ENCODE data around the gene ZBTB4.

Gene ZBTB4

GRCh38 chr17:7460850-7461660 is 18.4 kb downstream of the ZBTB4 start:
- no peak overlapping the region for H2AFZ ChIP-seq (ENCODE audit: low read length)
- peaks cover 0 to 10% of the 10 kb centered on the region in 2 donors for H3K4me1 ChIP-seq (ENCODE audit: control insufficient read depth in 2 of 2, insufficient read depth in 1 of 2, low read depth in 1 of 2, low read length in 2 of 2)
- no CpG with 5 or more reads among the region's 7 CpGs for WGBS, 2 donors (ENCODE audit: extremely low coverage in 2 of 2, insufficient read length in 2 of 2, insufficient replicate concordance in 1 of 2)
- no peak overlapping the region for H2BK120ac ChIP-seq (ENCODE audit: low read depth, low read length)
- H3K4me3 ChIP-seq (ENCODE audit: low read length in 2 of 2): no peak overlapping the region
- no peak for DNase-seq (ENCODE audit: low spot score)
- H3K4ac ChIP-seq (ENCODE audit: low read length): no peak overlapping the region
- H3K23ac ChIP-seq (ENCODE audit: low read depth, low read length, poor library complexity): no peak overlapping the region
- no peak overlapping the region for H3K4me2 ChIP-seq (ENCODE audit: insufficient read depth, low read length, poor library complexity, severe bottlenecking)
- peak overlapping the region; percentile 62 for H2BK5ac ChIP-seq (ENCODE audit: low read length)
- no peak overlapping the region for H2BK15ac ChIP-seq (ENCODE audit: low read length)
- no peak overlapping the region for H3K9ac ChIP-seq (ENCODE audit: low read depth, low read length, poor library complexity)
- no peak overlapping the region for H4K8ac ChIP-seq (ENCODE audit: low read depth, low read length)
- peaks cover 3 to 30% of the 10 kb centered on the region in 2 donors for H3K36me3 ChIP-seq (replicated peaks in 1 of 2; ENCODE audit: control insufficient read depth in 2 of 2, insufficient read depth in 2 of 2, low read length in 2 of 2)
- H3K27me3 ChIP-seq (ENCODE audit: control insufficient read depth in 3 of 3, insufficient read depth in 3 of 3, low read depth in 1 of 3, low read length in 3 of 3): no peaks in the 10 kb centered on the region
- H2BK12ac ChIP-seq (ENCODE audit: low read length): no peak overlapping the region
- peak overlapping the region; percentile 49 for H3K18ac ChIP-seq (ENCODE audit: low read length)
- peaks cover 0 to 4% of the 10 kb centered on the region in 2 donors for H3K9me3 ChIP-seq (replicated peaks in 1 of 2; ENCODE audit: control insufficient read depth in 2 of 2, insufficient read depth in 1 of 2, low read depth in 1 of 2, low read length in 2 of 2)
- H4K91ac ChIP-seq (ENCODE audit: low read depth, low read length, poor library complexity): no peak overlapping the region
- peak overlapping the region; percentile 12 for H3K27ac ChIP-seq (replicated peaks; ENCODE audit: low read length)
- no peak overlapping the region for H3K14ac ChIP-seq (ENCODE audit: low read length)
- H3K79me1 ChIP-seq (ENCODE audit: low read depth, low read length): peaks cover 5% of the 10 kb centered on the region
- H2AK5ac ChIP-seq (ENCODE audit: low read depth, low read length): peak overlapping the region; percentile 98

- Histone ChIP-seq H2BK15ac (ENCODE audit: low read length) (no peak overlapping the region), H3K9ac (ENCODE audit: low read depth, low read length, poor library complexity) (no peak overlapping the region), H2AFZ (ENCODE audit: low read length) (no peak overlapping the region), H3K27ac (replicated peaks; ENCODE audit: low read length) (no peak overlapping the region), H3K79me1 (ENCODE audit: low read depth, low read length) (peaks cover 5% of the 10 kb centered on the region), H4K8ac (ENCODE audit: low read depth, low read length) (no peak overlapping the region), H3K4me1 (ENCODE audit: control insufficient read depth in 2 of 2, insufficient read depth in 1 of 2, low read depth in 1 of 2, low read length in 2 of 2) (peaks cover 0 to 10% of the 10 kb centered on the region in 2 donors), H2AK5ac (ENCODE audit: low read depth, low read length) (no peak overlapping the region), H3K9me3 (replicated peaks in 1 of 2; ENCODE audit: control insufficient read depth in 2 of 2, insufficient read depth in 1 of 2, low read depth in 1 of 2, low read length in 2 of 2) (peaks cover 0 to 4% of the 10 kb centered on the region in 2 donors), H2BK5ac (ENCODE audit: low read length) (no peak overlapping the region), H3K14ac (ENCODE audit: low read length) (no peak overlapping the region), H3K23ac (ENCODE audit: low read depth, low read length, poor library complexity) (no peak overlapping the region), H3K4me3 (ENCODE audit: low read length in 2 of 2) (no peak overlapping the region), H4K91ac (ENCODE audit: low read depth, low read length, poor library complexity) (no peak overlapping the region), H2BK120ac (ENCODE audit: low read depth, low read length) (no peak overlapping the region), H3K4ac (ENCODE audit: low read length) (no peak overlapping the region), H3K36me3 (replicated peaks in 1 of 2; ENCODE audit: control insufficient read depth in 2 of 2, insufficient read depth in 2 of 2, low read length in 2 of 2) (peaks cover 3 to 25% of the 10 kb centered on the region in 2 donors), H2BK12ac (ENCODE audit: low read length) (no peak overlapping the region), H3K18ac (ENCODE audit: low read length) (no peak overlapping the region), H3K4me2 (ENCODE audit: insufficient read depth, low read length, poor library complexity, severe bottlenecking) (no peak overlapping the region), H3K27me3 (ENCODE audit: control insufficient read depth in 3 of 3, insufficient read depth in 3 of 3, low read depth in 1 of 3, low read length in 3 of 3) (no peaks in the 10 kb centered on the region)
- no CpG with 5 or more reads among the region's 3 CpGs for WGBS, 2 donors (ENCODE audit: extremely low coverage in 2 of 2, insufficient read length in 2 of 2, insufficient replicate concordance in 1 of 2)
- no peak for DNase-seq (ENCODE audit: low spot score)
These were observed 19.4 kb downstream of the ZBTB4 start for GRCh38 chr17:7459961-7460545.

GRCh38 chr17:7448461-7448860 is 31.0 kb downstream of the ZBTB4 start:
- Histone ChIP-seq H3K4me3 (ENCODE audit: low read length in 2 of 2) (no peak overlapping the region), H3K79me1 (ENCODE audit: low read depth, low read length) (peaks cover 2% of the 10 kb centered on the region), H3K23ac (ENCODE audit: low read depth, low read length, poor library complexity) (no peak overlapping the region), H4K91ac (ENCODE audit: low read depth, low read length, poor library complexity) (no peak overlapping the region), H3K9me3 (replicated peaks in 1 of 2; ENCODE audit: control insufficient read depth in 2 of 2, insufficient read depth in 1 of 2, low read depth in 1 of 2, low read length in 2 of 2) (peaks cover 1 to 5% of the 10 kb centered on the region in 2 donors), H3K4ac (ENCODE audit: low read length) (no peak overlapping the region), H3K9ac (ENCODE audit: low read depth, low read length, poor library complexity) (no peak overlapping the region), H2AK5ac (ENCODE audit: low read depth, low read length) (no peak overlapping the region), H3K4me2 (ENCODE audit: insufficient read depth, low read length, poor library complexity, severe bottlenecking) (no peak overlapping the region), H2BK12ac (ENCODE audit: low read length) (no peak overlapping the region), H4K8ac (ENCODE audit: low read depth, low read length) (no peak overlapping the region), H2BK5ac (ENCODE audit: low read length) (no peak overlapping the region), H3K18ac (ENCODE audit: low read length) (no peak overlapping the region), H2AFZ (ENCODE audit: low read length) (no peak overlapping the region), H2BK15ac (ENCODE audit: low read length) (no peak overlapping the region), H3K27ac (replicated peaks; ENCODE audit: low read length) (no peak overlapping the region), H3K4me1 (ENCODE audit: control insufficient read depth in 2 of 2, insufficient read depth in 1 of 2, low read depth in 1 of 2, low read length in 2 of 2) (peaks cover 6 to 13% of the 10 kb centered on the region in 2 donors), H2BK120ac (ENCODE audit: low read depth, low read length) (no peak overlapping the region), H3K27me3 (ENCODE audit: control insufficient read depth in 3 of 3, insufficient read depth in 3 of 3, low read depth in 1 of 3, low read length in 3 of 3) (peaks cover 0 to 12% (median 6%) of the 10 kb centered on the region in 3 experiments), H3K14ac (ENCODE audit: low read length) (no peak overlapping the region), H3K36me3 (replicated peaks in 1 of 2; ENCODE audit: control insufficient read depth in 2 of 2, insufficient read depth in 2 of 2, low read length in 2 of 2) (no peaks in the 10 kb centered on the region)
- WGBS, 2 donors (ENCODE audit: extremely low coverage in 2 of 2, insufficient read length in 2 of 2, insufficient replicate concordance in 1 of 2): no CpG with 5 or more reads among the region's 7 CpGs
- DNase-seq (ENCODE audit: low spot score): no peak

- WGBS, 2 donors (ENCODE audit: extremely low coverage in 2 of 2, insufficient read length in 2 of 2, insufficient replicate concordance in 1 of 2): no CpG with 5 or more reads among the region's 16 CpGs
- Histone ChIP-seq H2BK12ac (ENCODE audit: low read length) (no peak overlapping the region), H3K27ac (replicated peaks; ENCODE audit: low read length) (peak overlapping the region; percentile 37)
These were observed 33.8 kb downstream of the ZBTB4 start for GRCh38 chr17:7445619-7445968.

More at GRCh38 chr17:7445619-7445968, 33.8 kb downstream of the ZBTB4 start:
- H2BK15ac ChIP-seq (ENCODE audit: low read length): no peak overlapping the region
- no peak overlapping the region for H3K14ac ChIP-seq (ENCODE audit: low read length)
- no peak overlapping the region for H2BK5ac ChIP-seq (ENCODE audit: low read length)
- peak overlapping the region; percentile 95 for H3K18ac ChIP-seq (ENCODE audit: low read length)
- no peaks in the 10 kb centered on the region for H3K36me3 ChIP-seq (replicated peaks in 1 of 2; ENCODE audit: control insufficient read depth in 2 of 2, insufficient read depth in 2 of 2, low read length in 2 of 2)
- peak overlapping the region; percentile 97 for H2AFZ ChIP-seq (ENCODE audit: low read length)
- no peak overlapping the region for H3K4ac ChIP-seq (ENCODE audit: low read length)
- H4K8ac ChIP-seq (ENCODE audit: low read depth, low read length): no peak overlapping the region
- peak; percentile 54 for DNase-seq (ENCODE audit: low spot score)
- H3K4me2 ChIP-seq (ENCODE audit: insufficient read depth, low read length, poor library complexity, severe bottlenecking): peak overlapping the region; percentile 95
- peaks cover 11 to 22% of the 10 kb centered on the region in 2 donors for H3K4me1 ChIP-seq (ENCODE audit: control insufficient read depth in 2 of 2, insufficient read depth in 1 of 2, low read depth in 1 of 2, low read length in 2 of 2)
- peaks cover 2% of the 10 kb centered on the region for H3K79me1 ChIP-seq (ENCODE audit: low read depth, low read length)
- peaks cover 1 to 5% of the 10 kb centered on the region in 2 donors for H3K9me3 ChIP-seq (replicated peaks in 1 of 2; ENCODE audit: control insufficient read depth in 2 of 2, insufficient read depth in 1 of 2, low read depth in 1 of 2, low read length in 2 of 2)
- peak overlapping the region; percentile 45 to 62 for H3K4me3 ChIP-seq (ENCODE audit: low read length in 2 of 2)
- H3K23ac ChIP-seq (ENCODE audit: low read depth, low read length, poor library complexity): peak overlapping the region; percentile 52
- peak overlapping the region; percentile 23 for H2AK5ac ChIP-seq (ENCODE audit: low read depth, low read length)
- peak overlapping the region; percentile 71 for H3K9ac ChIP-seq (ENCODE audit: low read depth, low read length, poor library complexity)
- H2BK120ac ChIP-seq (ENCODE audit: low read depth, low read length): no peak overlapping the region
- peaks cover 0 to 15% (median 6%) of the 10 kb centered on the region in 3 experiments for H3K27me3 ChIP-seq (ENCODE audit: control insufficient read depth in 3 of 3, insufficient read depth in 3 of 3, low read depth in 1 of 3, low read length in 3 of 3)
- H4K91ac ChIP-seq (ENCODE audit: low read depth, low read length, poor library complexity): no peak overlapping the region
